Lower leg skin (tissue), 4 donors: ENCODE measurements around the gene NUP214. TPM values are rescaled to one million over a fixed set of nuclear protein-coding genes. Genes with fewer than 3 reads are reported as not detected.

Experiments
- DNase-seq, 2 donors: peaks; one replicate each; pipeline ENCODE4 v3.0.0-alpha.2; 2019; ENCODE audit warnings: low spot score in 2 of 2
- H3K4me3 ChIP-seq: fragments of 200-600 bp; sonication (generic); 2 replicates; pipeline ENCODE4 v1.5.1; 2017; ENCODE audit warnings: mild to moderate bottlenecking, low read depth; ENCODE audit not compliant: poor library complexity, severe bottlenecking
- POLR2A ChIP-seq, 2 donors: fragments of 450-650 bp; IDR thresholded peaks; one replicate each; pipeline ENCODE4 v1.6.1; 2016 to 2017; ENCODE audit warnings: antibody characterized with exemption in 2 of 2, mild to moderate bottlenecking in 1 of 2, moderate library complexity in 1 of 2
- WGBS, 2 donors: methylation state at CpG; one replicate each; pipeline ENCODE4 v1.1.5; 2018; 5-methylcytosine and 5-hydroxymethylcytosine counted together
- intact Hi-C: fragments of 100-400 bp; cut with DNase I; formaldehyde crosslinking; loops from one replicate; pipeline ENCODE4 v1.15.0; 2023; ENCODE audit warnings: low total_unique reads
- total RNA-seq, 4 donors: library from RNA; depleted of rRNA; stranded (reverse); fragments of >200 nt; gene quantifications; one replicate each; pipeline ENCODE4 v1.1.0, GENCODE V29; 2016
- TF ChIP-seq, protein P1 (sequence below), 3 donors: fragments of 450-650 bp; IDR thresholded peaks; one replicate each; pipeline ENCODE4 v1.5.1; 2016; ENCODE audit warnings: antibody characterized with exemption in 3 of 3, mild to moderate bottlenecking in 3 of 3, moderate library complexity in 2 of 3

NUP214 gene
- total RNA-seq, 4 donors from 2014 or later: 33.8 to 64.4 (median 39.8) TPM

GRCh38 chr9:131091352-131091992, 33.9 kb upstream of the NUP214 start:
- TF ChIP-seq, protein P1, sequence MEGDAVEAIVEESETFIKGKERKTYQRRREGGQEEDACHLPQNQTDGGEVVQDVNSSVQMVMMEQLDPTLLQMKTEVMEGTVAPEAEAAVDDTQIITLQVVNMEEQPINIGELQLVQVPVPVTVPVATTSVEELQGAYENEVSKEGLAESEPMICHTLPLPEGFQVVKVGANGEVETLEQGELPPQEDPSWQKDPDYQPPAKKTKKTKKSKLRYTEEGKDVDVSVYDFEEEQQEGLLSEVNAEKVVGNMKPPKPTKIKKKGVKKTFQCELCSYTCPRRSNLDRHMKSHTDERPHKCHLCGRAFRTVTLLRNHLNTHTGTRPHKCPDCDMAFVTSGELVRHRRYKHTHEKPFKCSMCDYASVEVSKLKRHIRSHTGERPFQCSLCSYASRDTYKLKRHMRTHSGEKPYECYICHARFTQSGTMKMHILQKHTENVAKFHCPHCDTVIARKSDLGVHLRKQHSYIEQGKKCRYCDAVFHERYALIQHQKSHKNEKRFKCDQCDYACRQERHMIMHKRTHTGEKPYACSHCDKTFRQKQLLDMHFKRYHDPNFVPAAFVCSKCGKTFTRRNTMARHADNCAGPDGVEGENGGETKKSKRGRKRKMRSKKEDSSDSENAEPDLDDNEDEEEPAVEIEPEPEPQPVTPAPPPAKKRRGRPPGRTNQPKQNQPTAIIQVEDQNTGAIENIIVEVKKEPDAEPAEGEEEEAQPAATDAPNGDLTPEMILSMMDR (IDR thresholded peaks at IDR 0.05): no peak
- no peak for TF ChIP-seq POLR2A (IDR thresholded peaks at IDR 0.05)
- intact Hi-C loops: no loop called here
- no peak overlapping the region for H3K4me3 ChIP-seq
- 66 to 77% methylated on average over 13 to 18 of the region's 19 CpGs for WGBS, 2 donors
- DNase-seq: no peak

DNA sequence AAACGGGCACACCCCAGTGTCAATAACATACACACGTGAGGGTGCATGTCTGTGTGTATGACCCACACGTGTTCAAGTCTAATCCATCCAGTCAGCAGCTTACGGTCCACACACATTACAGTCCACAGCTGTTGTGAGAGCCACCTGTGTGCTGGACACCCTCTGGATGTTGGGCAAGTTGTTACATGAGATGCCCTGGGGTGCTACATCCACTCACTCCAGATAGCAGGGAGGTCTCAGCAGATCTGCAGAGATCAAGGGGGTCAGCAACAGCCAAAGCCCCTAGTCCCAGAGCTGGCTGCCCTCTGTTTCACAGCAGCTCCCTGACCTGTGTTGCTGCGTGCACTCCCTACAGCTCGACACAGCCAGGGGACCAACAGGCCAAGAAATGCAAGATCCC, 33.4 kb upstream of the NUP214 start:
- WGBS, 2 donors: 86 to 88% methylated on average over 3 to 6 of the region's 6 CpGs
- no peak overlapping the region for H3K4me3 ChIP-seq
- intact Hi-C loops: no loop called here
- TF ChIP-seq, protein P1 (IDR thresholded peaks at IDR 0.05): no peak
- TF ChIP-seq POLR2A (IDR thresholded peaks at IDR 0.05): no peak
- no peak for DNase-seq

DNA sequence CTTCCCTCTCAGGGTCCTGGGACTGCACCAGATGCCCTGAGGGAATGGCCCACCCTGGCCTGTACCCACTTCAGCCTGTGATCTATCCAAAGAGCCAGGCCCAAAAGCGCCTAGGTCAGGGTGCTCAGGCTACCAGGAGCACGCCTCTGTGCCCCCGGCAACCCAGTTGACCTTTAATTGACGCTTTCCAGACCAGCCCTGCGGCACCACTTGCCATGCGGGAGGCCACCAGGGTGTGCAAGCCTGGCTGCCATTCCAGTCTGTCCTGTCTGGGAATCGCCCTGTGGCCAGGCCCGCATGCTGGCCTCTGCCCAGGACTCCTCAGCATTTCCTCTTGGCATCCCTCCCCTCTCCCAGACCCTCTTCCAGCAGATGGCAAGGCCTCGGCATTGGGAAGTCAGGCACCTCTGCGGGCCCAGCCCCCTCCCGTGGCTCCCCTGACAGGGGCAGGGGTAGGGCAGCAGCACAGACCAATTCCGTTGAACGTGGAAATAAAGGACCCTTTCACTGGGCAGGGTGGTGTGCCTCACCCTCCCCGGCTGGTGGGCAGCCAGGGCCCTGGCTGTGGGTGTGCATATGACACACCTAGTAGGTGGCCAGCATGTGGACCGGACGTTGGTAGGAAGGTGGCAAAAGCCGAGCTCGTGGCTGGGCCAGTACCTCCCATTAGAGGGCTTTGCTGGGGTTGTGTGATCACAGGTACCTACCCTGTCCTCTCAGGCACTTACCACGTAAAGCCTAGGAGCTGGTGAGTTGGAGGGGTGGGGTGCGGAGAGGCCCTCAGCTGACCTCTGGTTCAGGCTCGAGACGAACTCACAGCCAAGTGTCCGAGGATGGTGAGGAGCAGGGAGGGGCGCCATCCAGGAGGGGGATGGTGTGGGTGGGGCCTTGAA, 32.6 kb upstream of the NUP214 start:
- 64 to 78% methylated on average over 21 to 23 of the region's 24 CpGs for WGBS, 2 donors
- DNase-seq: no peak
- TF ChIP-seq, protein P1 (IDR thresholded peaks at IDR 0.05): no peak
- no peak for TF ChIP-seq POLR2A (IDR thresholded peaks at IDR 0.05)
- intact Hi-C loops: no loop called here
- H3K4me3 ChIP-seq: no peak overlapping the region

- no peak for DNase-seq
- intact Hi-C loops: no loop called here
- no peak overlapping the region for H3K4me3 ChIP-seq
- no peak for TF ChIP-seq POLR2A (IDR thresholded peaks at IDR 0.05)
- TF ChIP-seq, protein P1 (IDR thresholded peaks at IDR 0.05): no peak
- 87 to 88% methylated on average over 5 of the region's 5 CpGs for WGBS, 2 donors
Observed at GRCh38 chr9:131094015-131094414, 31.4 kb upstream of the NUP214 start.

DNA sequence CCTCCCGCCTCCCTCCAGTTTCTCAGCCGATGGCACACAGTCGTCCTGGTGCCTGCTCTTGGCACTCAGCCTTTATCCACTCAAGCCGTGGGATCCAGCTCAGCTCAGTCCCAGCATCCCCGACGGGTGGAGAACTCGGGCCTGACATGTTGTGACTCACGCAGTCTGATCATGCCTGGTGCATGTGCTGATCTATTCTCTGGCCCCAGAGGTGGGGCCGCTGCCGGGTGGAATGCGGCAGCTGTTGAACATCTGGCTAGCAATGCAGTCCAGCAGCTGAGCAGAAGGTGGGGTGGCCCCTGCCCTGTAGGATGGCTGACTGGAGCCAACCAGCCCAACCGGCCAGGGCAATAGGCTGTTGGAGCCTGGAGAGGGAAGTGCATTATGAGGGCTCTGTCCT, 30.8 kb upstream of the NUP214 start:
- peak in 1 of 2 donors; percentile 90 for DNase-seq
- 12 to 43% methylated on average over 8 to 12 of the region's 12 CpGs for WGBS, 2 donors
- no peak for TF ChIP-seq POLR2A (IDR thresholded peaks at IDR 0.05)
- TF ChIP-seq, protein P1 (IDR thresholded peaks at IDR 0.05): no peak
- H3K4me3 ChIP-seq: no peak overlapping the region
- intact Hi-C loops: no loop called here
